HG02970 (cell line): ENCODE measurements around the gene BEX1.
"Not testable (repeated sequence)": the region's sequence is repeated elsewhere in the genome, so short reads cannot be mapped to it uniquely, and the experiment has no call there.

Experiments
- ATAC-seq: cut with Tn5 transposase; IDR thresholded peaks from one replicate; pipeline ENCODE4 v1.9.1; 2021; ENCODE audit warnings: mild to moderate bottlenecking, moderate library complexity, moderate number of reproducible peaks; ENCODE audit not compliant: unreplicated experiment, low FRiP score

The BEX1 gene

DNA sequence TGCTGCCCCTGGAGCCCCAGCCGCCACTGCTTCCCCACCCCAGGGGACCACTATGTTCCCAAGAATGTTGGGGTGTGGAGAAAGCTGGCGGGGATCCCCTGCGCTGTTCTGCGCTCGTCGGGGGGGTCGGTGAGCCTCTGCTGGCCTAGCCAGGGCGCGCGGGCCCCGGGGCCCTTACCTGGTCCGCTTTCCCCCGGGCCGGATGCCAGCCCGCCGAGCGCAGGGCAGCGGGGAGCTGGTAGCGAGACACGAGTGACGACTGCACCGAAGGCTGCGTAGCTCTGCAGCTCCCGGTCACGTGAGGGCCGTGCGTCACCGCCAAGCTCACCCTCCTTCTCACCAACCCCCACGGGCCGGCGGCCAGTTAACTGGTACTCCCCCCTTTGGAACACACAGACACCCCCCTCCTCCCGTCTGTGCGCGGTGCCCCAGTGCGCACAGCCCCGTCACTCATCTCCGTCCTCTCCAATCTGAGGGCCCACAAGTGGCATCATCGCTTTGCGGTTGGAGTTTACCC is at the start of gene BEX1:
Gene BEX1, minus strand, starts transcription at position 254 of the 517 bp plus-strand sequence. CDS start 897 bp downstream, outside the sequence.
- ATAC-seq: no peak

GRCh38 chrX:103109497-103109896 is 45.5 kb upstream of the BEX1 start:
- not testable (repeated sequence) for ATAC-seq

- no peak for ATAC-seq
Observed at GRCh38 chrX:103107836-103108235, 43.9 kb upstream of the BEX1 start.

DNA sequence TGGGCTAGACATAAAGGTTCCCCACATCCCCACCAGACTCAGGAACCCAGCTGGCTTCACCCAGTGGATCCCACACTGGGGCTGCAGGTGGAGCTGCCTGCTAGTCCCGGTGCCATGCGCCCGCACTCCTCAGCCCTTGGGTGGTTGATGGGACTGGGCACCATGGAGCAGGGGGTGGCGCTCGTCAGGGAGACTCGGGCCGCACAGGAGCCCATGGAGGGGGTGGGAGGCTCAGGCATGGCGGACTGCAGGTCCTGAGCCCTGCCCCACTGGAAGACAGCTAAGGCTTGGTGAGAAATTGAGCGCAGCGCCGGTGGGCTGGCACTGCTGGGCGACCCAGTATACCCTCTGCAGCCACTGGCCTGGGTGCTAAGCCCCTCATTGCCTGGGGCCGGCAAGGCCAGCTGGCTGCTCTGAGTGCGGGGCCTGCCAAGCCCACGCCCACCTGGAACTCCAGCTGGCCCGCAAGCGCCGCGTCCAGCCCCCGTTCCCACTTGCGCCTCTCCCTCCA is 43.3 kb upstream of the BEX1 start:
- ATAC-seq: not testable (repeated sequence)

- ATAC-seq: not testable (repeated sequence)
Observed at GRCh38 chrX:103104370-103104769, 40.4 kb upstream of the BEX1 start.

DNA sequence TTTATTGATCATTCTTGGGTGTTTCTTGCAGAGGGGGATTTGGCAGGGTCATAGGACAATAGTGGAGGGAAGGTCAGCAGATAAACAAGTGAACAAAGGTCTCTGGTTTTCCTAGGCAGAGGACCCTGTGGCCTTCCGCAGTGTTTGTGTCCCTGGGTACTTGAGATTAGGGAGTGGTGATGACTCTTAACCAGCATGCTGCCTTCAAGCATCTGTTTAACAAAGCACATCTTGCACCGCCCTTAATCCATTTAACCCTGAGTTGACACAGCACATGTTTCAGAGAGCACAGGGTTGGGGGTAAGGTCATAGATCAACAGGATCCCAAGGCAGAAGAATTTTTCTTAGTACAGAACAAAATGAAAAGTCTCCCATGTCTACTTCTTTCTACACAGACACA is 39.9 kb upstream of the BEX1 start:
- not testable (repeated sequence) for ATAC-seq

DNA sequence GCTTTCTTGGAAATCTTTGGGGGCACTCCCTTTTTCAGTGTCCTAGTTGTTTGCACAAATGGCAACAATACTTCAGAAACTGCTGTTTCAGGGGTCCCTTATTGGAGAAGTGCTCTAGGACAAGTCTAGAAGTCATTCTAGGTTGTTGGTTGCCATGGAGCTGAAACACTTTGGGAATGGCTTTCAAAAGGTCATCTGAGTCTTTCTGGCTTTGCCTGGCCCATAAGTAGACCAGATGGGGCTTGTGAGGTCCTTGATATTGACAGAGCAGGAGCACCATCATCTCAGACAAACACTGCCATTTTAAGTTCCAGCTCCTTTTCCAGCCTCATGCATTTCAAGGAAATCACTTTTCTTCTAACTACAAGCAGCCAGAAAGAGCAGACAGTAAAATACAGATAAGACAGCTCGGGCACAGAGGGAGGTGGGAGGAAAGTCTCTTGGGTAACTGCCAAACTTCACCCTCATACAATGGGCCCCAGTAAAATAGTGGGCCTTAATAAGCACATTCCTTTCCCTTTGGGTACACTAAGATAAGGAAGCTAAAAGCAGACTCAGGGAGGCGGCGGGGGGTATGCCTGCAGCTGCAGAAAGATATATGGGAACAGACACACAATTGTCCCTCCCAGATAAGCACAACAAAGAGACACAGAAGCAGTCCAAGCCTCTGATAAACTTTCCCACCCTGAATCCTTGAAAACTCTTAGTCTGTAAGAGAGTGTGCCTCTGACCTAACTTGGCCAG is 37.5 kb upstream of the BEX1 start:
- ATAC-seq: no peak

DNA sequence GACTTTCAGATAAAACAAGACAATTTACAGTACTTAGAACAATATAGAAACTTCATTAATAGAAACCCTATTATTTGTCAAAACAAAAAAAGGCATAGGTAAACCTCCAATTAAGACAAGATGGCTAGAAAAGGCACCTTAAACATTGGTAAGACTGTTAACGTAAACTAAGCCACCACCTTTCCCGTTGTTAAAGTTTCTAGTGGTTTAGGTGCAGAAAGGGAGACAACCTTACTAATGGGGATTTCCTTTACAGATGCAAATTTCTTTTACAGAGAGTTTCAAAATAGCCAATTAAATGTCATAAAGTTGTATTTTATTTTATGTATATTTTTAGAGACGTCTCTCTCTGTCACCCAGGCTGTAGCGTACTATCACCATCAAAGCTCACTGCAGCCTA is 36.5 kb upstream of the BEX1 start:
- no peak for ATAC-seq

DNA sequence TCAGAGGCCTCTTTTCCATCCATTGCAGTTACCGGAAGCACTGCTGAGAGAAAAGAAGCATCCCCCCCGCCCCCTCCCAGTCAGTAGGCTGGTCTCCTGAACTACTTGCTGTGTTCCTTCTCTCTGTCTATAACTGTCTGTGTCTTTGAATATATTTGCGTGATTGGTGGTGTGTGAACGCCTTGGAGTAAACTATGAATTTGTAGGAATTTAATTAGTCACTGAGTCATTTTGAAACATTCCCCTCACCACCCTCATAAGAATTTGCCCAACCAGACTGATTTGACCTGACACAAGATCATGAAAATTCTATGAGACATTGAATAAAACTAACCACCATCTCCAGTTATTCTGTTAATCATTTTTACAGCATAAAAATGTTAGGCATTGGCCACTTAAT is 35.7 kb upstream of the BEX1 start:
- no peak for ATAC-seq

- no peak for ATAC-seq
Observed at GRCh38 chrX:103098488-103098887, 34.5 kb upstream of the BEX1 start.

GRCh38 chrX:103092942-103093341 is 29.0 kb upstream of the BEX1 start, which contains the start of gene NXF3:
TSS of gene NXF3 (minus strand) at chrX:103093143. CDS start at chrX:103093023, 120 bp downstream.
- no peak for ATAC-seq

DNA sequence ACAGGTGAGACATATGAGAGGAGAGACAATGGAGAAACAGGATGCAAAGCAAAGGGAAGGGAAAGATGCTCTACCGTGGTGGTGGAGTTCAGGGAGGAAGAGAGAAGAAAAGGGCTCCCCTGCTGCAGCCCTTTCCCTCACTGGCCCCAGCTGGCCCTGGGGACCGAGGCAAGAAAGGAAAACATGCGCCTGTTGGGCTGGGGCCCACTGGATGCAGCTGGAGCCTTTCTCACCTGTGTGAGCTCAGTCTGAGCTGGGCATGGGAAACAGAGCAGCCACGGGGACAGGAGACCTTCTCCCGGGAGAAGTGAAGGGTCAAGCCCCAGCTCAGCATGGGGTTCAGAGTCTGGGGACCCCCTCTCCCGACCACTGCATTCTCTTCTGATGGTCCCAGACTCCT is 17.1 kb upstream of the BEX1 start:
- ATAC-seq: no peak

DNA sequence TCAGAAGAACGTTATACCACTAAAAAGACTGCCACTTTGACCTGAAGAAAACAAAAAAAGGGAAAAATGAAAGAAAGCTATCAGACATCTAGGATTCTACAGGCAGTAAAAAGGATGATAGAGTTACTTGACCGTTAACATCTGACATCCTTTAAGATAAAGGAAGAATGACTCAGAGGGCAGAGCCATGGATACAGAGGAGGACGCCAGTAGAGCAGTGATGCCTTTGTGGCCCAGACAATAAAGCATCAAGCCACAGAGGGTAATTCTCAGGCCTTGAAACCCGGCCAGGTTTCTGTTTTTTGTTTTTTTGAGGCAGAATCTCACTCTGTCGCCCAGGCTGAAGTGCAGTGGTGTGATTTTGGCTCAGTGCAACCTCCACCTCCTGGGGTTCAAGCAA is 9.5 kb upstream of the BEX1 start:
- ATAC-seq: no peak

- no peak for ATAC-seq
Observed at GRCh38 chrX:103066606-103067005, 2.6 kb upstream of the BEX1 start.

GRCh38 chrX:103063191-103063845 is 653 bp downstream of the BEX1 start:
- ATAC-seq: no peak

DNA sequence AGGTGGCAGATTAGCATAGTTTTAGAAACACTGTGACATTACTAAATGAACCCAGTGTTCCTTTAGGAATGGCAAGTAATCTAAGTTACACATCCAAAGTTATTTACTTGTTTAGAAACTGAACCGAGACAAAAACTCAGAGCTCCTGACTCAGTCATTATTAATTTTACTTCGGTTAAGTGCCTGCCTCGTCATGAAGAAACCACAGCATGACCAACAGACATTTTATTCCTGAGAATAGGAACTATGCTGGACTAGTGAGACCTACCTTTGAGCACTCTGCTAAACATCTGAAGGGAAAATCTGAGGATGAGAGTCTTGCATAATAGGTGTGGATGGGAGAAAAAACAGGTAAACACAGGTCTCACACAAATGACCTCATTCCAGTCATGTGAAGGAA is 2.5 kb downstream of the BEX1 start:
- ATAC-seq: no peak

- no peak for ATAC-seq
Observed at GRCh38 chrX:103056902-103057301, 7.1 kb downstream of the BEX1 start.

- no peak for ATAC-seq
Observed at GRCh38 chrX:103052625-103053024, 11.3 kb downstream of the BEX1 start.

DNA sequence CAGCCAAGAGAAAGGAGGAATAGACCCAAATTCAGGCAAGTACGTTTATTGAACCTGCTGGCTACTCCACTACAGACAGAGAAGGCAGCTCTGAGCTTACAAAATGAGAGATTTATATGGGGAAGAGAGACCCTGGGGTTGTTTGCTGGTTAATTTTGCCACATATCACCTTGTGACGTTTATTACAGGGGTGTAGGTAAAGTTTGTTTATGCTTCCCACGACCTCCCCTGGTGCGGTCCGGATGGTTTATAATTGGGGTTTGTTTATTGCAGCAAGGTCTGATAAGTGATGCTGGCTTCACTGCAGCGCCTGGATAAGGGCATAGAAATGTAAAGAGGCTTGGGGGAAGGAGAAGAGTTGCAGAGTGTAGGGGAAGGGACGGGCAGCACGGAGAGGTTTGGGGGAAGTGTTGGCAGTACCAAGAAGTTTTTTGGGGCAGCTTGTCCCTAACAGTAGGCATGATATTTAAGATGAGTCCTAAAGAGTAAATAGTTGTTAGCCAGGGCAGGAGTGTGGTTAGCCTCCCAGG is 12.6 kb downstream of the BEX1 start:
- ATAC-seq: no peak

- not testable (repeated sequence) for ATAC-seq
Observed at GRCh38 chrX:103033371-103033770, 30.6 kb downstream of the BEX1 start.

- ATAC-seq: no peak
Observed at GRCh38 chrX:103017542-103017941, 46.4 kb downstream of the BEX1 start.
